Cardiac muscle cell (in vitro differentiated cells and primary cell): ENCODE data around the gene PDE6A. TPM values are rescaled to one million over a fixed set of nuclear protein-coding genes. Genes with fewer than 3 reads are reported as not detected.

Source experiments
- DNase-seq, 2 donors: peaks; one replicate each; pipeline versions ENCODE4 v3.0.0 to v3.0.0-alpha.2; 2010 to 2017; ENCODE audit warnings: low read depth in 1 of 2, low spot score in 1 of 2
- H3K27ac ChIP-seq: fragments of 200-600 bp; sonication (generic); 2 replicates; pipeline ENCODE4 v1.5.1; 2016
- H3K27me3 ChIP-seq: fragments of 200-600 bp; sonication (generic); 2 replicates; pipeline ENCODE4 v1.6.0; 2016; ENCODE audit warnings: control low read depth
- H3K36me3 ChIP-seq: fragments of 200-600 bp; sonication (generic); 2 replicates; pipeline ENCODE4 v1.5.1; 2016; ENCODE audit warnings: control low read depth
- H3K4me1 ChIP-seq: fragments of 200-600 bp; sonication (generic); 2 replicates; pipeline ENCODE4 v1.8.1; 2017; ENCODE audit warnings: low read depth, mild to moderate bottlenecking, mixed run types
- H3K4me3 ChIP-seq: fragments of 200-600 bp; sonication (generic); 2 replicates; pipeline ENCODE4 v1.5.1; 2016; ENCODE audit warnings: mild to moderate bottlenecking
- H3K9me3 ChIP-seq: fragments of 200-600 bp; sonication (generic); 2 replicates; pipeline ENCODE4 v1.5.1; 2017; ENCODE audit warnings: low read depth, mild to moderate bottlenecking, control low read depth
- polyA plus RNA-seq: library from polyadenylated mRNA; unstranded; fragments of >200 nt; fragmentation: Nextera tagmentation; extraction: Ambion mirVana; gene quantifications from 2 replicates; pipeline ENCODE4 v1.2.1, GENCODE V29; 2016
- total RNA-seq: library from RNA; depleted of rRNA; stranded (reverse); fragments of >200 nt; gene quantifications from 2 replicates; pipeline ENCODE4 v1.2.3, GENCODE V29; 2016
- TF ChIP-seq, protein P1 (sequence below): IDR thresholded peaks from 2 replicates; pipeline ENCODE4 v1.5.1; 2012; ENCODE audit warnings: low read depth, mild to moderate bottlenecking, low read length

Gene PDE6A
- total and polyA plus RNA-seq, 2 experiments from 2014 or later: not detected

DNA sequence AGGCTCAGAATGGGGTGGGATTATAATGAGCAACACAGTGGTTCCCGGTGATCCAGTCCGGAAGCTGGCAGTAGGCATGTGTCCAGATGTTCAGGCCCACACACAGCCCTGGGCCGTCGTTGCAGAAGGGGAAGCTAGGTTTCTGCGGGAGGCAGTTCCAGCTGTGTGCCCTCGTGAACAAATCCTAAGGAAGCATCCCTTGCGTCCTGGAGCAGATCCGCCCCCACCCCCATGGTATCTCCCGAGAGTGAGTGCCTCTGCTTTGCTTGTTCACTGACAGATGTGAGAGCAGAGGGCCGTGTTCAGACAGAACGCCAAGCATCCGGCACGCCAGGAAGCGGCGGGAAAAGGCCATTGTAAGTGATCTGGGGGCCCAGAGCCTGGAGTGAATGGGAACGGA is 104.8 kb downstream of the PDE6A start:
- peak in 1 of 2 donors; percentile 54 for DNase-seq
- peaks cover 5% of the 10 kb centered on the region for H3K4me1 ChIP-seq
- H3K9me3 ChIP-seq: no peaks in the 10 kb centered on the region
- no peak overlapping the region for H3K27ac ChIP-seq
- H3K36me3 ChIP-seq: no peaks in the 10 kb centered on the region
- no peaks in the 10 kb centered on the region for H3K27me3 ChIP-seq
- no peak overlapping the region for H3K4me3 ChIP-seq
- TF ChIP-seq, protein P1, sequence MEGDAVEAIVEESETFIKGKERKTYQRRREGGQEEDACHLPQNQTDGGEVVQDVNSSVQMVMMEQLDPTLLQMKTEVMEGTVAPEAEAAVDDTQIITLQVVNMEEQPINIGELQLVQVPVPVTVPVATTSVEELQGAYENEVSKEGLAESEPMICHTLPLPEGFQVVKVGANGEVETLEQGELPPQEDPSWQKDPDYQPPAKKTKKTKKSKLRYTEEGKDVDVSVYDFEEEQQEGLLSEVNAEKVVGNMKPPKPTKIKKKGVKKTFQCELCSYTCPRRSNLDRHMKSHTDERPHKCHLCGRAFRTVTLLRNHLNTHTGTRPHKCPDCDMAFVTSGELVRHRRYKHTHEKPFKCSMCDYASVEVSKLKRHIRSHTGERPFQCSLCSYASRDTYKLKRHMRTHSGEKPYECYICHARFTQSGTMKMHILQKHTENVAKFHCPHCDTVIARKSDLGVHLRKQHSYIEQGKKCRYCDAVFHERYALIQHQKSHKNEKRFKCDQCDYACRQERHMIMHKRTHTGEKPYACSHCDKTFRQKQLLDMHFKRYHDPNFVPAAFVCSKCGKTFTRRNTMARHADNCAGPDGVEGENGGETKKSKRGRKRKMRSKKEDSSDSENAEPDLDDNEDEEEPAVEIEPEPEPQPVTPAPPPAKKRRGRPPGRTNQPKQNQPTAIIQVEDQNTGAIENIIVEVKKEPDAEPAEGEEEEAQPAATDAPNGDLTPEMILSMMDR: no peak

DNA sequence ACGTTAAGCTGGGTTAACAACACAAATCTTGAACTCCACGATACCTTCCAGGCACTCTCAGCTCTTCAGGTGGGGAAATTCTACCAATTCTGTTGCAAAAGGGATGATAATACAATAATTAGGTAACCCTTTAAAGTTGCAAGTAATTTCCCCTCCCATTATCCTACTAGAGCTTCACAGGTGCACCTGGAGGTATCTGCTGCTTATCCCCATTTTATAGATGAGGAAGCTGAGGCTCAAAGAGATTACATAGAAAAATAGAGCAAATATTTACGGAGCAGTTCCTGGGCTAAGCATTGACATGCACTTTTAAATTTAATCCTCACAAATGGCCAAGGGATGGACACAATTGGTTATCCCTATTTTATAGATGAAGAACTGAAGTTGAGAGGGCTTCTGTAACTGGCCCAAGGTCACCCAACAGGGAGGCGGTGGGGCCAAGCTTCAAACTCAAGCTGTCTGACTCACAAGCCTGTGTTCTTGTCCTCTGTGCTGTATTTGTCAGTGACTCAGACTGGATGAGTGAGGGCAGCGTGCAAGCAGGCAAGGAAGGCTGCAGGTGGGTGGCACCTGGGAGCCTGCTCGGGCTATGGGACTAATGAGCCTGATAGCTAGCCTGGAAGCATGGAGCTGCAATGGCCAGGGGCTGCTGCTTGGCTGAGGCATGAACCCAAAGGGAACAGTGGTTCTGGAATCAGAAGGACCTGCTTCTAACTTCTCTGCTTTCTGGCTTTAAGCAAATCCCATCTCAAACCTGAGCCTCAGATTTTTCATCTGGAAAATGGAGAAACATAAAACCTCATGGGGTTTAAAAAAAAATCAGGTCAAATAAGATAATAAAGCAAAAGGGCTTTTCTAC is 105.5 kb downstream of the PDE6A start:
- H3K27me3 ChIP-seq: no peaks in the 10 kb centered on the region
- peak in 1 of 2 donors; percentile 31 for DNase-seq
- H3K9me3 ChIP-seq: no peaks in the 10 kb centered on the region
- H3K27ac ChIP-seq: no peak overlapping the region
- H3K4me3 ChIP-seq: no peak overlapping the region
- no peaks in the 10 kb centered on the region for H3K36me3 ChIP-seq
- TF ChIP-seq, protein P1: no peak
- H3K4me1 ChIP-seq: peaks cover 5% of the 10 kb centered on the region

DNA sequence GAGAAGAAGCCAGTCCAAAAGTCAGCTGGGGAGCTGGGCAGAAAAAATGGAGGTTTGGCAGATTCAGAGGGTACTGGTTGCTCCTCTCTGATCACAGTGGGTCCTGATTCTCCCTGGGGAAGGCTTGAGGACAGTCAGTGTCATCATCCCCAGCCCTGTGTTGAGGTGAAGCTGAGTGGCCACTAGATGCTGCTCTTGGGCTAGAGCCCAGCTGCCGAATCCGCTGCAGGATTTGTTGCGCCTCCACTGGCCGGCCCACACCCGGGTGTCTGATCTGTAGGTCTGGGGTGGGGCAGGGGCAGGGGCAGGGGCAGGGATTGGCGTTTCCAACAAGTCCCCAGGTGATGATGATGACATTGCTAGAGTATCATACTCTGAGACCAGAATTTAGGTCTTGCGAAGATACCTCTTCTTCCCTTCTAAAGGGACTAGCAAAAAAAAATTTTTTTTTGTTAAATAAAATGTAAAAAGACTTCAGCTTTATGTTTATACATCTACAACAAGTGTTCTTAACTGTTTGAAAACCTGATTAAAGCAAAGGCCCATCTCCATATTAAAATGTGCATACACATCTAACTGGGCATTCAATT is 106.8 kb downstream of the PDE6A start:
- Histone ChIP-seq H3K27me3 (no peaks in the 10 kb centered on the region), H3K27ac (no peak overlapping the region), H3K9me3 (no peaks in the 10 kb centered on the region), H3K4me1 (peaks cover 5% of the 10 kb centered on the region), H3K4me3 (no peak overlapping the region), H3K36me3 (no peaks in the 10 kb centered on the region)
- TF ChIP-seq, protein P1: peak; percentile 87
- DNase-seq: peak; percentile 68 to 77

DNA sequence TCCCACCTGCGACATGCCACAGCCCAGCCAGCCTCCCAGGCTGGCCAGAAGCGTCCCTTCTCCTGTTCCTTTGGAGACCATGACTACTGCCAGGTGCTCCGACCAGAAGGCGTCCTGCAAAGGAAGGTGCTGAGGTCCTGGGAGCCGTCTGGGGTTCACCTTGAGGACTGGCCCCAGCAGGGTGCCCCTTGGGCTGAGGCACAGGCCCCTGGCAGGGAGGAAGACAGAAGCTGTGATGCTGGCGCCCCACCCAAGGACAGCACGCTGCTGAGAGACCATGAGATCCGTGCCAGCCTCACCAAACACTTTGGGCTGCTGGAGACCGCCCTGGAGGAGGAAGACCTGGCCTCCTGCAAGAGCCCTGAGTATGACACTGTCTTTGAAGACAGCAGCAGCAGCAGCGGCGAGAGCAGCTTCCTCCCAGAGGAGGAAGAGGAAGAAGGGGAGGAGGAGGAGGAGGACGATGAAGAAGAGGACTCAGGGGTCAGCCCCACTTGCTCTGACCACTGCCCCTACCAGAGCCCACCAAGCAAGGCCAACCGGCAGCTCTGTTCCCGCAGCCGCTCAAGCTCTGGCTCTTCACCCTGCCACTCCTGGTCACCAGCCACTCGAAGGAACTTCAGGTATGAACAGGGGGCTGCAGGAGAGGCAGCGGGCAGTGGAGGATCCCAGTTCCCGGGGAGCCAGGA is 108.0 kb downstream of the PDE6A start:
- H3K36me3 ChIP-seq: no peaks in the 10 kb centered on the region
- no peak overlapping the region for H3K27ac ChIP-seq
- no peaks in the 10 kb centered on the region for H3K9me3 ChIP-seq
- TF ChIP-seq, protein P1: no peak
- no peaks in the 10 kb centered on the region for H3K27me3 ChIP-seq
- DNase-seq: no peak
- H3K4me1 ChIP-seq: no peaks in the 10 kb centered on the region
- H3K4me3 ChIP-seq: no peak overlapping the region

DNA sequence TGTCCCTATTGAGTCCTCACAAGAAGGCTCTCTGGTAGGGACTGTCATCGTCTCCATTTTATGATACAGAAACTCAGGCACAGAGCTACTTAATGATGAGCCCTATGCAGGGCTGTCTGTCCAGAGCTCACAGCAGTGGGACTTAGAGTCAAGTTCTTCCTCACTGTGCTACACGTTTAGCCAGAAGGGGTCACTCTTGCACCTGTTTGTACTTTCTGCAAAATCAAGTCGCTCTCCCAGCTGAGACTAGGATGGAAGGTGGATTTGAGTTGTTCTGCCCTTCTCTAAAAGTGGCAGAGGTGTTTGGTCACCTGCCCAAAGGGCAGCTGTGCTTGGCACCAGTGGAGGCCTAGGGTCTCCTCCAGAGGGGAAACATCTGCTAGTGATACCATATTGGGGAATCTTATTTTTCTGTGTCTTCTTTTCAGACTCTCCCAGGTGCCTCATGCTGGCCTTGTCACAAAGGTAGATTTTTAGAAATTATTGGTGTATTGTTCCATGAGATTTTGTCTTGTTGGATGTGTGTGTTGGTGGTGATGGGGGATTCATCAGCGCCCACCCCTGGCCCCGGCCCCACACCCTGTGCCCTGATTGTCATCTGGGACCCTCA is 110.2 kb downstream of the PDE6A start:
- DNase-seq: peak; percentile 85 to 94
- no peak overlapping the region for H3K4me3 ChIP-seq
- H3K4me1 ChIP-seq: no peaks in the 10 kb centered on the region
- H3K27ac ChIP-seq: no peak overlapping the region
- TF ChIP-seq, protein P1: peak; percentile 85
- H3K9me3 ChIP-seq: no peaks in the 10 kb centered on the region
- H3K36me3 ChIP-seq: no peaks in the 10 kb centered on the region
- H3K27me3 ChIP-seq: no peaks in the 10 kb centered on the region
